GM23338 (cell line): ENCODE data around the gene EPHX1. TPM values are rescaled to one million over a fixed set of nuclear protein-coding genes. Genes with fewer than 3 reads are reported as not detected.

Source experiments
- ATAC-seq: fragments of 200-7000 bp; cut with Tn5 transposase; 3 replicates; pipeline ENCODE4 v1.9.1; 2020
- DNase-seq: peaks from one replicate; pipeline ENCODE4 v3.0.0-alpha.2; 2015; ENCODE audit warnings: low spot score
- H2AFZ ChIP-seq: fragments of 200-600 bp; sonication (generic); 2 replicates; pipeline ENCODE4 v1.8.0; 2016; ENCODE audit warnings: antibody characterized with exemption, mild to moderate bottlenecking, moderate library complexity
- H3F3A ChIP-seq: fragments of 200-600 bp; sonication (generic); replicated peaks from 2 replicates; pipeline ENCODE4 v1.8.0; 2017; ENCODE audit warnings: antibody characterized with exemption, mixed run types, low read depth
- H3K27ac ChIP-seq: fragments of 200-600 bp; sonication (generic); 2 replicates; pipeline ENCODE4 v1.6.1; 2016; ENCODE audit warnings: low read depth
- H3K27me3 ChIP-seq: fragments of 200-600 bp; sonication (generic); 2 replicates; pipeline ENCODE4 v1.8.0; 2016; ENCODE audit warnings: mild to moderate bottlenecking, mixed run types, moderate library complexity; ENCODE audit not compliant: insufficient read depth
- H3K36me3 ChIP-seq: fragments of 200-600 bp; sonication (generic); 2 replicates; pipeline ENCODE4 v1.8.0; 2016; ENCODE audit warnings: mild to moderate bottlenecking; ENCODE audit not compliant: insufficient read depth
- H3K4me1 ChIP-seq: fragments of 200-600 bp; sonication (generic); 2 replicates; pipeline ENCODE4 v1.8.0; 2016; ENCODE audit warnings: mild to moderate bottlenecking, moderate library complexity; ENCODE audit not compliant: insufficient read depth
- H3K4me2 ChIP-seq: fragments of 200-600 bp; sonication (generic); 2 replicates; pipeline ENCODE4 v1.7.1; 2017; ENCODE audit warnings: mixed run types
- H3K4me3 ChIP-seq: fragments of 200-600 bp; sonication (generic); 2 replicates; pipeline ENCODE4 v1.6.1; 2016; ENCODE audit warnings: mixed run types
- H3K79me2 ChIP-seq: fragments of 200-600 bp; sonication (generic); replicated peaks from 2 replicates; pipeline ENCODE4 v1.8.0; 2017; ENCODE audit warnings: mild to moderate bottlenecking; ENCODE audit not compliant: insufficient read depth
- H3K9me2 ChIP-seq: fragments of 200-600 bp; sonication (generic); 2 replicates; pipeline ENCODE4 v1.8.0; 2017; ENCODE audit not compliant: insufficient read depth
- H4K20me1 ChIP-seq: fragments of 200-600 bp; sonication (generic); replicated peaks from 2 replicates; pipeline ENCODE4 v1.8.0; 2017; ENCODE audit warnings: mild to moderate bottlenecking; ENCODE audit not compliant: insufficient read depth
- H3K27ac Mint-ChIP-seq: 2 replicates; pipeline ENCODE4 v1.8.0; 2020; ENCODE audit warnings: inconsistent platforms, mild to moderate bottlenecking, moderate library complexity, mixed read lengths
- H3K27me3 Mint-ChIP-seq: 3 replicates; pipeline ENCODE4 v1.8.0; 2022; ENCODE audit warnings: low read depth, mild to moderate bottlenecking, moderate library complexity, mixed read lengths, inconsistent platforms; ENCODE audit not compliant: insufficient read depth, poor library complexity
- H3K36me3 Mint-ChIP-seq: 3 replicates; pipeline ENCODE4 v1.8.0; 2021; ENCODE audit warnings: low read depth, mild to moderate bottlenecking, inconsistent platforms, moderate library complexity, mixed read lengths
- H3K4me1 Mint-ChIP-seq: 3 replicates; pipeline ENCODE4 v1.8.0; 2020; ENCODE audit warnings: mild to moderate bottlenecking, inconsistent platforms, mixed read lengths
- H3K4me3 Mint-ChIP-seq: 3 replicates; pipeline ENCODE4 v1.8.0; 2021; ENCODE audit warnings: moderate library complexity, mild to moderate bottlenecking, inconsistent platforms, mixed read lengths
- H3K9me3 Mint-ChIP-seq: 3 replicates; pipeline ENCODE4 v1.8.0; 2020; ENCODE audit warnings: moderate library complexity, mild to moderate bottlenecking, inconsistent platforms, mixed read lengths
- CREB1 ChIP-seq: fragments of 250-450 bp; sonication (Bioruptor Pico); IDR thresholded peaks from 2 replicates; pipeline ENCODE4 v1.5.0; 2020; ENCODE audit warnings: low read depth, mild to moderate bottlenecking, moderate library complexity
- CTCF ChIP-seq, 2 experiments: fragments of 200-600 bp in 1 of 2; sonication (generic) in 1 of 2; conservative IDR thresholded peaks; 2 replicates each; pipeline versions ENCODE4 v1.5.1 to v1.6.1; 2016 to 2017; ENCODE audit warnings: antibody characterized with exemption in 2 of 2, low read depth in 2 of 2, mild to moderate bottlenecking in 2 of 2, moderate library complexity in 1 of 2
- ETS1 ChIP-seq: IDR thresholded peaks from 2 replicates; pipeline ENCODE4 v1.6.1; 2016; ENCODE audit warnings: antibody characterized with exemption
- EZH2phosphoT487 ChIP-seq: fragments of 200-600 bp; sonication (generic); IDR thresholded peaks from one replicate; pipeline ENCODE4 v1.8.1; 2018; ENCODE audit warnings: antibody characterized with exemption; ENCODE audit not compliant: unreplicated experiment
- JUNB ChIP-seq: IDR thresholded peaks from one replicate; pipeline ENCODE4 v1.6.1; 2016; ENCODE audit warnings: antibody characterized with exemption; ENCODE audit not compliant: unreplicated experiment
- NANOG ChIP-seq: IDR thresholded peaks from 2 replicates; pipeline ENCODE4 v1.6.1; 2016; ENCODE audit warnings: antibody characterized with exemption, borderline replicate concordance
- POLR2AphosphoS5 ChIP-seq: IDR thresholded peaks from 2 replicates; pipeline ENCODE4 v1.6.1; 2016; ENCODE audit warnings: antibody characterized with exemption, low read depth
- REST ChIP-seq: IDR thresholded peaks from one replicate; pipeline ENCODE4 v1.6.1; 2018; ENCODE audit warnings: antibody characterized with exemption; ENCODE audit not compliant: unreplicated experiment
- ZNF114 ChIP-seq: fragments of 250-450 bp; sonication (Bioruptor Pico); IDR thresholded peaks from 2 replicates; pipeline ENCODE4 v1.5.0; 2020; ENCODE audit warnings: mild to moderate bottlenecking, moderate library complexity
- ZNF462 ChIP-seq: fragments of 250-450 bp; sonication (Bioruptor Pico); IDR thresholded peaks from 2 replicates; pipeline ENCODE4 v1.5.0; 2020; ENCODE audit warnings: mild to moderate bottlenecking, moderate library complexity
- polyA plus RNA-seq: library from polyadenylated mRNA; unstranded; fragments of >200 nt; fragmentation: Nextera tagmentation; extraction: Ambion mirVana; gene quantifications from 2 replicates; pipeline ENCODE4 v1.2.1, GENCODE V29; 2016
- total RNA-seq: library from RNA; depleted of rRNA; stranded (reverse); fragments of >200 nt; shearing (Covaris generic); gene quantifications from 2 replicates; pipeline ENCODE4 v1.2.3, GENCODE V29; 2014

The EPHX1 gene
- total and polyA plus RNA-seq, 2 experiments from 2014 or later, result 15.3 to 46.5 TPM

GRCh38 chr1:225857256-225857655 lies 47.3 kb downstream of the EPHX1 start (continued):
- TF ChIP-seq ETS1 (no peak), POLR2AphosphoS5 (no peak), JUNB (no peak)

- Histone ChIP-seq H3K36me3 (peaks cover 52% of the 10 kb centered on the region), H3K27me3 (no peaks in the 10 kb centered on the region), H2AFZ (no peak overlapping the region), H3K9me2 (no peaks in the 10 kb centered on the region), H3K79me2 (no peaks in the 10 kb centered on the region), H3K27ac (no peak overlapping the region), H3K4me1 (no peaks in the 10 kb centered on the region), H3F3A (no peaks in the 10 kb centered on the region), H4K20me1 (peaks cover 9% of the 10 kb centered on the region), H3K4me3 (no peak overlapping the region), H3K4me2 (no peak overlapping the region)
- Mint-ChIP-seq H3K36me3 (peaks cover 77% of the 10 kb centered on the region), H3K9me3 (no peaks in the 10 kb centered on the region), H3K4me1 (no peaks in the 10 kb centered on the region), H3K27me3 (peaks cover 4% of the 10 kb centered on the region), H3K27ac (no peak overlapping the region), H3K4me3 (no peak overlapping the region)
- no peak for DNase-seq
- TF ChIP-seq NANOG, result no peak
- TF ChIP-seq ETS1, result no peak
- no peak for TF ChIP-seq ZNF462 (CRISPR knock-in tag)
- TF ChIP-seq ZNF114 (CRISPR knock-in tag), result no peak
- TF ChIP-seq REST, result no peak
- no peak for TF ChIP-seq POLR2AphosphoS5
- TF ChIP-seq CREB1 (CRISPR knock-in tag), result no peak
- no peak for TF ChIP-seq JUNB
- TF ChIP-seq EZH2phosphoT487, result no peak
- TF ChIP-seq CTCF (conservative IDR thresholded peaks at IDR 0.05; ENCODE audit: low read depth in 2 of 2), result no peak
- no peak for ATAC-seq
Measured at GRCh38 chr1:225859151-225859550, 49.2 kb downstream of the EPHX1 start.
